GM12874 (cell line): Measurements from ENCODE around the gene MPPE1.

Experiments
- TF ChIP-seq, protein P1 (sequence below): IDR thresholded peaks from 2 replicates; pipeline ENCODE4 v1.5.1; 2011; ENCODE audit warnings: low read depth, mild to moderate bottlenecking, control low read depth, low read length, moderate library complexity; ENCODE audit not compliant: insufficient read depth

Gene MPPE1, protein sequence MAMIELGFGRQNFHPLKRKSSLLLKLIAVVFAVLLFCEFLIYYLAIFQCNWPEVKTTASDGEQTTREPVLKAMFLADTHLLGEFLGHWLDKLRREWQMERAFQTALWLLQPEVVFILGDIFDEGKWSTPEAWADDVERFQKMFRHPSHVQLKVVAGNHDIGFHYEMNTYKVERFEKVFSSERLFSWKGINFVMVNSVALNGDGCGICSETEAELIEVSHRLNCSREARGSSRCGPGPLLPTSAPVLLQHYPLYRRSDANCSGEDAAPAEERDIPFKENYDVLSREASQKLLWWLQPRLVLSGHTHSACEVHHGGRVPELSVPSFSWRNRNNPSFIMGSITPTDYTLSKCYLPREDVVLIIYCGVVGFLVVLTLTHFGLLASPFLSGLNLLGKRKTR

DNA sequence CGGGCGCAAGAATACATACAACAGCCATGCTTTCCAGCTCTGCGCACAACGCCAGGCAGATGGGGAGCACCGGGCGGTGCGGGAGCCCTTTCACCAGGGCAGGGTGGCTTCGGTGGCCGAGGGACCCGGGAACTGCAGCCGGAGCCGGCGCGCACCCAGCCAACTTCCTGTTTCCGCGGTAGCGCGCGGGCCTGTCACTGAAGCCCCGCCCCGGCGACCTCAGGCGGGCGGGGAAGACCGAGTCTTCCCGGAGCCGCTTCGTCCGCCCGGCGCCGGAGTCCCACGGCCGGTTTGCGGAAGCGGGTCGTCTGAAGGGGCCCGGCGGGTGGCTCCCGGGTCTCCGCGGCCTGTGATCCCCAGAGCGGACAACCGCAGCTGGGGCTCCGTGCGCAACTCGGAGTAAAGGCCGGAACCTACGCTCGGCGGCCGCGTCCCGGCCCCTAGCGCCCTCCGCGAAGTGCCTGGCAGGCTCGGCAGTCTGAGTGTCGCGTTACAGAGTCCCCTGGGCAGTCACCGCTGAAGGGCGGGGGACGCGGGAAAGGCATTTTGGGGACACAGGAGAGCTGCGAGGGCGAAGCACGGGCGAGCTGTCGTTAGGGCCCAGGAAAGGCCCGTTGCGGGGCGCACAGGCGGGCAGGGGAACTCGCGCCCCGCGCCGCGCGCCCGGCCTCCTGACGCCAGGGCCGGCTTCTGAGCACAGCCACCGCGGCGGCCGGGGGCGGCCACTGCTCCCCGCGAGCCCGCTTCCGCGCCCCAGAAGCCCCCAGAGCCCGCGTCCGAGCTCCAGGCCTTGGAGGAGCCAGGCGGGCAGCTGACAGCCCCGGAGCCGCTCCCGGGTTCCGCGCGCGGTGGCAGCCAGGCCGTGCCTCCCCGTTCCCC, at the start of gene MPPE1:
TSS of gene MPPE1 (minus strand) at position 136 of the 879 bp plus-strand sequence. CDS start 11,053 bp downstream, outside the sequence.
- TF ChIP-seq, protein P1, sequence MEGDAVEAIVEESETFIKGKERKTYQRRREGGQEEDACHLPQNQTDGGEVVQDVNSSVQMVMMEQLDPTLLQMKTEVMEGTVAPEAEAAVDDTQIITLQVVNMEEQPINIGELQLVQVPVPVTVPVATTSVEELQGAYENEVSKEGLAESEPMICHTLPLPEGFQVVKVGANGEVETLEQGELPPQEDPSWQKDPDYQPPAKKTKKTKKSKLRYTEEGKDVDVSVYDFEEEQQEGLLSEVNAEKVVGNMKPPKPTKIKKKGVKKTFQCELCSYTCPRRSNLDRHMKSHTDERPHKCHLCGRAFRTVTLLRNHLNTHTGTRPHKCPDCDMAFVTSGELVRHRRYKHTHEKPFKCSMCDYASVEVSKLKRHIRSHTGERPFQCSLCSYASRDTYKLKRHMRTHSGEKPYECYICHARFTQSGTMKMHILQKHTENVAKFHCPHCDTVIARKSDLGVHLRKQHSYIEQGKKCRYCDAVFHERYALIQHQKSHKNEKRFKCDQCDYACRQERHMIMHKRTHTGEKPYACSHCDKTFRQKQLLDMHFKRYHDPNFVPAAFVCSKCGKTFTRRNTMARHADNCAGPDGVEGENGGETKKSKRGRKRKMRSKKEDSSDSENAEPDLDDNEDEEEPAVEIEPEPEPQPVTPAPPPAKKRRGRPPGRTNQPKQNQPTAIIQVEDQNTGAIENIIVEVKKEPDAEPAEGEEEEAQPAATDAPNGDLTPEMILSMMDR = no peak

DNA sequence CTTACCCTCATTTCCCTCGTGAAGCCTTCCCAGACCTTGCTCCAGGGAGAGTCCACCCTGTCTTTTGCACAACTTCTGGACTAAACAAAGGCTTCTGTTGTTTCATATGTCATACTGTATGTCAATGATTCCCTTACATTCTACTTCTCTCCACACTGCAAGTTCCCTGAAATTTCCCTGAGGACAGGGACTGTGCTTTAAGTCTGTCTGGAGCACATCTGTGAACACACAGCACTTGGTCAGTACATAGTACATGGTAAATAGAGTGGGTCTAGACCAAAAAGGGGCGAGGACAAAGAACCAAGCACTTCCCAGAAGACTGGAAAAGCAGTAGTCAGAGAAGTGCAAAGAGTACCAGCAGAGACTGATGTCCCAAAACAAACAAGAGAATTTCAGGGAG, 49.5 kb upstream of the MPPE1 start:
- TF ChIP-seq, protein P1 = no peak

DNA sequence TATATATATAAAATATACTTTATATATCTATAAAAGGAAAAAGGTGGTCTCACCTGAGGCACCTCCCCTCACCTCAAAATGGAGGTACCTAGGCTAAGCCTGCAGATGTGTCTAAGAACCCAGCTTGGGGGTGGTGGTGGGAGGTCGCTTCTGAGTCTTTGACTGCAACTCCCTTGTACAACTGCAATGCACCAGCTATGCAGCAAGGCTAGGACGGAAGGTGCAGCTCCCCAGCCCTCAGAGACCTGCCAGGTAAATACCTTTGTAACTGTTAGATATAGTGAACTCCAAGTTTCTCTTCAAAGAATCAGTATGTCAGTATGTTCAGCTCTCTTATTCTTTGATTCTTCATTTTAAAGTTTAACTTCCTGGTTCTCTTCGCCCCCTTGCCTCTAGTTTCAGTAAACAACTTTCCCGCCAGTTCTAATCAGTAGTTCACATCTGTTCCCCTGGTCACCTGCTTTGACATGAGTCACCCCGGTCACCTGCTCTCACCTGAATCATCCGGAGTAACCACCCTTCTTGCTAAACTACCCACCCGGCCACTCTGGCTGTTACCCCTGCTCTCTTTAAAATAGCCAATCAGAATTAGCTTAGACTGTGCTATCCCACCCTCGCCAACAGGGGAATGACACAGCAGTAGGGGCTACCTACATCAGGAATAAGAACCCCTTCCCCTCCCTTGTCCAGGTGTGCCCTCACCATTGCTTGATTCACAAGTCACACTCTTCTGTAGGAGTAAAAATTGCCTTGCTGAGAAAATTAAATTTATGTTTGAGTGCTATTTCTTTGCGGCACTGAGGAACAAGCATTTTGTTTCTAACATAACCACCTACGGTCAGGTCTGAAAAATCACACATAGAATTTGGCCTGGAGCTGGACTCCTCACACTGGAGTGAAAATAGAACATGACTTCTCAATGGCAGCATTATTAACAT, 48.5 kb upstream of the MPPE1 start:
- TF ChIP-seq, protein P1 = no peak

DNA sequence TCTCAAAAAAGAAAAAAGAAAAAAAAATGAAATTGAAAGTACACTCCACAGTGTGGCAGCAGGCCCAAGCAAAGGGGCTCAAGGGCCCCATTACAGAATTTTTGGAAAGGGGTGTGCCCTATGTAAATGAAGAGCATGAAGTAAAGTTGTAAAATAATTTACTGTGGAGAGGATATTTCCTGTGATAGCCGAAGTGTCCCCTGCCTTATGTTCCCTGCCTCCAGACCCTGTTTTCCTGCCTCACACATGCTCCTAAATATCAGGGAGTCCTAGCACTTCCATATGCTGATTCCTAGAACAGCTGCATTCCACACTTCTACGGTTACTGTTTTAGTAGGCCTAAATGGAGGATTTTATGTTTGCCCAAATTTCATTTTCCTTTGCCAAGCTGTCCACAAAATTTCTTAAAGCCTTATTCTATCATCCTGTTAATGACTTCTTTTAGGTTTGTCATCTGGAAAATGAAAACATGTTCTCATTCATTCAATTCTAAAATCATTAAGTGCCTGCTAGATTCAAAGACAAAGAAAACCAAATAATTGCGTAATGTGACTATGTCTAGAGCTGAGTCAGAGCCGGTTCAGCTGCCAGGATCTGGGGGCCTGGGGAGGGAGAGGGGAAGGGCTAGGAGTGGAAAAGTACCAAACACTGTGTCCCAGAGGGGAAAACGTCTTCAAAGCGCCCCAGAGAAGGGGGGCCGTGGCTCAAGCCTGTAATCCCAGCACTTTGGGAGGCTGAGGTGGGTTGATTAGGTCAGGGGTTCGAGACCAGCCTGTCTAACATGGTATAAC, 47.3 kb upstream of the MPPE1 start:
- TF ChIP-seq, protein P1 = no peak

DNA sequence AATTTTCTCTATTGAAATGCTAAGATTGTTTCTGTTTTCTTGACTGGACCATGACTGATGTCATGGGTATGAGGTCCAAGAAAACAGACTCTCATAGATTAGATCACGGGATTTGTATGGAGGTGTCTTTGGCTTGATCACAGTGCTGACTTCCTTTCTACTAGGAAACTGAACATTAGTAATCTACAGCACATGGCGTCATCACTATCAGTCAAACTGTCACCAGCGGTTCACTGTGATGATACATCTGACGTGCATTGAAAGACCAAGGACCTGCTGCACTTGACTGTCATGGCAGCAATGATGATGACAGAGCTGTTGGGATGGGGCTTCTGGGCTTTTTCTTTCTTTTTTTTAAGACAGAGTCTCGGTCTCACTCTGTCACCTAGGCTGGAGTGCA, 45.0 kb upstream of the MPPE1 start:
- TF ChIP-seq, protein P1 = no peak

DNA sequence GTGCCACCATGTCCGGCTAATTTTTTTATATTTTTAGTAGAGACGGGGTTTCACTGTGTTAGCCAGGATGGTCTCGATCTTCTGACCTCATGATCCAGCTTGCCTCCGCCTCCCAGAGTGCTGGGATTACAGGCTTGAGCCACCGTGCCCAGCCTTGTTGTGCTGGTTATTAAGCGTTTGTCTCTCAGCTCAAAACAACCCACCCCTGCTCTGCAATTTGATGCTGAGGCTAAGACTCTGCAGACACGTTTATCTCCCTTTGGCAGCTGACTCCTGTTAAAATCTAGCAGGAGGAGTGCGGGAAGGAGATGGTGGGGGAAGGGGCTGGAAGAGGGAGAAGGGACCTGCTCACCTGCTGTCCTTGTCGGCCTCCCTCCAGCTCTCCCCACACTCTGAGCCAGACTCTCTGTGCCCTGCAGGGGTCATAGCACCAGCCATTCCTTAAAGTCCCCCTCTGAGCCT, 43.3 kb upstream of the MPPE1 start:
- TF ChIP-seq, protein P1 = no peak
